OCI-LY3 (cell line): Measurements from ENCODE around the gene NUP88.
A peak's percentile ranks its signal among the peaks of the same experiment; 100 is the strongest.

Experiments used
- H2AFZ ChIP-seq: fragments of 200-600, 300-600 bp; shearing (Covaris generic); 2 replicates; pipeline ENCODE4 v1.6.0; 2014; ENCODE audit warnings: antibody characterized with exemption, low read depth, low read length
- H3K27ac ChIP-seq: fragments of 200-600, 300-600 bp; sonication (generic); 2 replicates; pipeline ENCODE4 v1.5.1; 2014; ENCODE audit warnings: mild to moderate bottlenecking, low read length, moderate library complexity, mixed read lengths
- H3K27me3 ChIP-seq: fragments of 200-600, 300-600 bp; sonication (generic); 2 replicates; pipeline ENCODE4 v1.6.1; 2014; ENCODE audit warnings: low read depth, low read length, mixed read lengths
- H3K36me3 ChIP-seq: fragments of 200-600, 300-600 bp; sonication (generic); replicated peaks from 2 replicates; pipeline ENCODE3; 2014; ENCODE audit warnings: low read depth, low read length, mixed read lengths
- H3K4me1 ChIP-seq: fragments of 300-600, 200-600 bp; sonication (generic); 2 replicates; pipeline ENCODE4 v1.6.1; 2014; ENCODE audit warnings: low read length, mixed read lengths
- H3K4me2 ChIP-seq: fragments of 200-600, 300-600 bp; sonication (generic); 2 replicates; pipeline ENCODE4 v1.6.1; 2014; ENCODE audit warnings: low read length, mixed read lengths
- H3K4me3 ChIP-seq: fragments of 300-600, 200-600 bp; sonication (generic); 2 replicates; pipeline ENCODE4 v1.5.1; 2014; ENCODE audit warnings: antibody characterized with exemption, mild to moderate bottlenecking, low read length, moderate library complexity
- H3K79me2 ChIP-seq: fragments of 300-600, 200-600 bp; shearing (Covaris generic); 2 replicates; pipeline ENCODE4 v1.6.1; 2014; ENCODE audit warnings: mild to moderate bottlenecking, low read length, mixed read lengths
- H3K9ac ChIP-seq: fragments of 300-600, 200-600 bp; shearing (Covaris generic); 2 replicates; pipeline ENCODE4 v1.6.0; 2014; ENCODE audit warnings: mild to moderate bottlenecking, low read length, moderate library complexity
- H3K9me3 ChIP-seq: fragments of 200-600, 300-600 bp; shearing (Covaris generic); 2 replicates; pipeline ENCODE4 v1.6.1; 2014; ENCODE audit warnings: low read length, mixed read lengths; ENCODE audit not compliant: insufficient read depth
- H4K20me1 ChIP-seq: fragments of 200-600, 300-600 bp; sonication (generic); 2 replicates; pipeline ENCODE4 v1.6.1; 2016; ENCODE audit warnings: low read length, mixed read lengths; ENCODE audit not compliant: insufficient read depth
- CTCF ChIP-seq: fragments of 200-600, 300-600 bp; sonication (generic); IDR thresholded peaks from 2 replicates; pipeline ENCODE4 v1.5.1; 2014; ENCODE audit warnings: antibody characterized with exemption, low read length, low read depth
- EZH2phosphoT487 ChIP-seq: fragments of 200-600 bp; shearing (Covaris generic); IDR thresholded peaks from 2 replicates; pipeline ENCODE4 v1.6.1; 2018; ENCODE audit warnings: antibody characterized with exemption, mixed run types, low read depth

NUP88 gene

GRCh38 chr17:5419959-5420653 lies 644 bp upstream of the NUP88 start, which contains the start of gene RPAIN:
Gene RPAIN (plus strand): TSS chr17:5420182. CDS start chr17:5420211, 29 bp downstream.
- H3K9me3 ChIP-seq = no peaks in the 10 kb centered on the region
- peaks cover 17% of the 10 kb centered on the region for H3K4me1 ChIP-seq
- peaks cover 44% of the 10 kb centered on the region for H3K36me3 ChIP-seq
- peak within 1 kb of the TSS; percentile 97 for H3K9ac ChIP-seq
- peak within 1 kb of the TSS; percentile 92 for H3K4me3 ChIP-seq
- TF ChIP-seq EZH2phosphoT487 (no peak), CTCF (no peak)
- peaks cover 6% of the 10 kb centered on the region; the same call in 1 of the 2 replicates for H4K20me1 ChIP-seq
- no peaks in the 10 kb centered on the region for H3K27me3 ChIP-seq
- peak within 1 kb of the TSS; percentile 84 for H3K4me2 ChIP-seq
- H2AFZ ChIP-seq = no peak within 1 kb of the TSS; the same call in 1 of the 2 replicates
- H3K27ac ChIP-seq = peak within 1 kb of the TSS; percentile 97
- peaks cover 74% of the 10 kb centered on the region for H3K79me2 ChIP-seq

DNA sequence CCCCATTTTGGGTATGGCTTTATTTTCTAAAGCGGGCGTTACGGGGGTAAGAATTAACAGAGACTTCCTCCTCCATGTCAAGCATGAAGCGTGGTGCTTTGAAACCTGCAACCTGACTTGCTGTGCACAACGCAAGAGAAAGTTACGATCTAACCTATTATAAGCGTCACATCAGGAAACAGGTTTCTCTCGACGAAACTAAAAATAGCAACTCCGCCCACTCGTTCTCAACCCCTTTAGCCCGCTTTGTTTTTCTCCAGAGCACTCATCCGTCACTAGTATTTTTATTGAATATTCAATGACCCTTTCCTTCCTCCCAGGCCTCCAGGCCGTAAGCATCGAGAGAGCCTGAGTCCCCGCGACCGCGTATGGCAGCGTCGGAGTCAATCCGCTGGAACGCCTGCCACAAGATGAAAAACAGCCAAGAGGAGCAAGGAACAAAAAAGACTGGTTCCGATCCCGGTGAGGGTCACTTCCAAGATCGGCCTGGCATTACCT lies 555 bp downstream of the NUP88 start:
- H3K27me3 ChIP-seq = no peaks in the 10 kb centered on the region
- peaks cover 17% of the 10 kb centered on the region for H3K4me1 ChIP-seq
- peaks cover 86% of the 10 kb centered on the region for H3K79me2 ChIP-seq
- peak overlapping the region; percentile 97 for H3K27ac ChIP-seq
- peaks cover 6% of the 10 kb centered on the region; the same call in 1 of the 2 replicates for H4K20me1 ChIP-seq
- H3K4me3 ChIP-seq = peak overlapping the region; percentile 92
- H3K9me3 ChIP-seq = no peaks in the 10 kb centered on the region
- peaks cover 38% of the 10 kb centered on the region for H3K36me3 ChIP-seq
- peak overlapping the region; percentile 97 for H3K9ac ChIP-seq
- H2AFZ ChIP-seq = no peak overlapping the region
- TF ChIP-seq EZH2phosphoT487 = no peak
- TF ChIP-seq CTCF = no peak
- peak overlapping the region; percentile 63 for H3K4me2 ChIP-seq

DNA sequence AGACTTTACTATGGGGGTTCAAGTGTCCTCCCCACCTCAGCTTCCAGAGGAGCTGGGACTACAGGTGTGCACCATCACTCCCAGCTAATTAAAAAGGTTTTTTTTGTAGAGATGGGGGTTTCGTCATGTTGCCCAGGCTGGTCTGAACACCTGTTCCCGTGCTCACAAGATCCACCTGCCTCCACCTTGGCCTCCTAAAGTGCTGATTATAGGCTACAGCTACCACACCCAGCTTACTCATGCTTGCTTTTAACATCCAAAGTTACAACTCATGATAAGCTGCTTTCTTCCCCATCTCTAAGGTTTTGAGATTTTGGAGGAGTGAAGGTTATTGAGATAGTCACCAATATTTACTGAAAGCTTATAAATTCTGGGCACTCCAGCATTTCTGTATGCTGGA lies 2.6 kb downstream of the NUP88 start:
- Histone ChIP-seq H3K79me2 (peaks cover 93% of the 10 kb centered on the region), H2AFZ (no peak overlapping the region), H3K27me3 (no peaks in the 10 kb centered on the region), H3K4me2 (peak overlapping the region; percentile 63), H3K27ac (no peak overlapping the region), H3K4me3 (peak overlapping the region; percentile 92; the same call in 1 of the 2 replicates), H3K9me3 (no peaks in the 10 kb centered on the region), H3K4me1 (peaks cover 36% of the 10 kb centered on the region), H3K9ac (peak overlapping the region; percentile 6; the same call in 1 of the 2 replicates), H3K36me3 (peaks cover 46% of the 10 kb centered on the region), H4K20me1 (peaks cover 16% of the 10 kb centered on the region)
- TF ChIP-seq EZH2phosphoT487 = no peak
- no peak for TF ChIP-seq CTCF

DNA sequence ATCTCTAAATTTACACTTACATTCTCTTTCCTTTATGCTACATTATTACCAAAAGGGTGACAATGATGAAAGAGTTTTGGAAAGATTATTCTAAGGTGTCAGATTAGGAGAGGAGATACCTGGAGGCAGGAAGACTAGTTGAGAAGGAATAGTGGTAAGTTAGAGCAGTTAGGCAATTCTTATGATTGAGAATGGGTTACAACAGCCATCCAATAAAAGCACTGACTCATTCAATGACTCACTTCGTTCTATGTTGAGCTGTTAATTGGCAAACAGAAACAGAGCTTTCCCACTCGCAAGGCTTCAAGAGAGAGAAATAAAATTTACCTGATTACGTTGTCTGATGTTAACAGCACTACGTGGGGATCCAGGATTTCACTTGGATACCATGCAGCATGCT lies 5.8 kb downstream of the NUP88 start:
- H4K20me1 ChIP-seq = peaks cover 29% of the 10 kb centered on the region
- no peaks in the 10 kb centered on the region for H3K27me3 ChIP-seq
- no peak overlapping the region for H2AFZ ChIP-seq
- TF ChIP-seq EZH2phosphoT487 = no peak
- no peak for TF ChIP-seq CTCF
- H3K27ac ChIP-seq = no peak overlapping the region
- peaks cover 84% of the 10 kb centered on the region for H3K79me2 ChIP-seq
- no peaks in the 10 kb centered on the region for H3K9me3 ChIP-seq
- no peak overlapping the region for H3K9ac ChIP-seq
- peaks cover 54% of the 10 kb centered on the region for H3K4me1 ChIP-seq
- peaks cover 60% of the 10 kb centered on the region for H3K36me3 ChIP-seq
- no peak overlapping the region for H3K4me2 ChIP-seq
- no peak overlapping the region for H3K4me3 ChIP-seq
